ENCODE data around the gene MBNL2.

DNA sequence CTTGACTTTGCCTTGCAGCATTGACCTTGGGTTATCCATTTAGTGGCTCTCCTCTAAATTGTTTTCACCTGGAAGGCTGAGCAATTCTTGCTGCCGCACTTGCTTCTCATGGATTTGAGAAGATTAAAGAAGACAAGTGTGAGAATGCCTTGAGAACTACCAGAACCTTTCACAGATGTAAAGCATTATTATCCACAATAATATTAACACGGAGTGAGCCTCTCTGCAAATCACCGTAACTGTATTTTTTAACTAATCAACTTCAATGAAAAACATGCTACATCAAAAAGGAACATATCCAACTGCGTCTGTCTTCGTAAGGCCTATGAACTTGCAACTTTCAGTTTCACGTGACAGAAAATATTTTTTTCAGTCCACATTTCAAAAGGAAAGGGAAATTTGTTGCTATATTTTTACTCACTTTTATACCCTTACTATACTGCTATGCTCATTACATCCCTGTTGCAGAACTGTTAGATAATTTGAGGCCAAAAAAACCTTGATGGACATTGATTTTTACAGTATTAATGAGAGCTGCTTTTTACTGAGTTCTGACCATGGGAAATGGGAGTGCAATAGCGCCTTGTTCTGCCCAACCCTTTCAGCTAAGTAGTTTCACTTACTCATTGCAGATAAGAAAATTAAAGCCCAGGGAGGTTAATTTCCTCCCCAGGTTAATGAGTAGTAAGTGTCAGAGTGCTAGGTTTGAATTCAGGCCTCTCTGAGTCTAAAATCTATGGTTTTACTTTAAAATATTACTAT is 118.0 kb downstream of the MBNL2 start:
- TF ChIP-seq PAX8 (CRISPR knock-in tag; IDR thresholded peaks at IDR 0.05; ENCODE audit: borderline replicate concordance) (no peak), STAT5B (CRISPR knock-in tag; IDR thresholded peaks at IDR 0.05) (no peak), ZKSCAN8 (CRISPR knock-in tag; IDR thresholded peaks at IDR 0.05; ENCODE audit: borderline replicate concordance) (no peak), EHMT2 (IDR thresholded peaks at IDR 0.05; ENCODE audit: borderline replicate concordance, low read depth, low read length) (no peak), TAF1 (CRISPR knock-in tag; IDR thresholded peaks at IDR 0.05) (no peak)
- TF ChIP-seq, protein P1, sequence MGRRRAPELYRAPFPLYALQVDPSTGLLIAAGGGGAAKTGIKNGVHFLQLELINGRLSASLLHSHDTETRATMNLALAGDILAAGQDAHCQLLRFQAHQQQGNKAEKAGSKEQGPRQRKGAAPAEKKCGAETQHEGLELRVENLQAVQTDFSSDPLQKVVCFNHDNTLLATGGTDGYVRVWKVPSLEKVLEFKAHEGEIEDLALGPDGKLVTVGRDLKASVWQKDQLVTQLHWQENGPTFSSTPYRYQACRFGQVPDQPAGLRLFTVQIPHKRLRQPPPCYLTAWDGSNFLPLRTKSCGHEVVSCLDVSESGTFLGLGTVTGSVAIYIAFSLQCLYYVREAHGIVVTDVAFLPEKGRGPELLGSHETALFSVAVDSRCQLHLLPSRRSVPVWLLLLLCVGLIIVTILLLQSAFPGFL (CRISPR knock-in tag; IDR thresholded peaks at IDR 0.05), result no peak
